Measurements from ENCODE around the gene DDX42.
"Not testable (repeated sequence)": the region's sequence is repeated elsewhere in the genome, so short reads cannot be mapped to it uniquely, and the experiment has no call there.

The DDX42 gene

DNA sequence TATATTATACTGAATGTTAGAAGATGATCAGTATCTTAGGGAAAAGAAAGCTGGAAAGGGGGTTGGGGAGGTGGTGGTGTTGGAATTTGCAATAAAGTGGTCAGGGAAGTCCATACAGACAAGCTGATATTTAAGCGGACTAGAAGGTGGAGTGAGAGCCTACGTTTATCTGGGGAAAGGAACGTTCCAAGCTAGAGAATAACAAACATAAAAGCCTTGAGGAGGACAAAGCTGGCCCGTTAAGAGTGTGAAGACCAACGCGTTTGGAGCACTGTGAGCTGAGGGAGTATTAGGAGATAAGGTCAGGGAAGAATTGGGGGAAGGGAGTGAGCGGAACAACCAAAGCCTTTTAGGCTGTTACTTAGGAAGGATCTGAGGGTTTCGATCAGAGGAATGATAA, 1.4 kb downstream of the DDX42 start:
- no peak for DNase-seq (ENCODE audit: low read depth)

DNA sequence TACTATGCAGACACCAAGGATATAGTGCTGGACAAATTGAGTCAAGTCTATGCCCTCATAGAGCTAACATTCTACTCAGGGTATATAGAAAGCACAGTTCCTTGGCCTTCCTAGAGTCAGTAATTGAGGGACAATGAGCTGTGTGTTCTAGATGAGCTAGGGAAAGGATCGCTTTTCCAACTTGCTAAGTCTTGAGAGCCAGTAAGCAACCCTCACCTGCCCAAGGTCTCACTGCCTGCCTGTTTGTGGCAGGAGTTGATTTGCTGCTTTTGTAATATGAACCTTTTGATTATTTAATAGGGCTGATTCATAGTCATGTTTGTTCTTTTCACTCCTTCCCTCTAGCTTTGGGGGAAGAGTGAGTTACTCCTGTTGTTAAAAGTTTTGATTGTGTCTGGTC, 6.5 kb downstream of the DDX42 start:
- no peak for DNase-seq (ENCODE audit: low read depth)

- DNase-seq (ENCODE audit: low read depth): no peak
Observed at GRCh38 chr17:63780928-63781327, 7.0 kb downstream of the DDX42 start.

GRCh38 chr17:63783522-63783921, 9.6 kb downstream of the DDX42 start:
- no peak for DNase-seq (ENCODE audit: low read depth)

DNA sequence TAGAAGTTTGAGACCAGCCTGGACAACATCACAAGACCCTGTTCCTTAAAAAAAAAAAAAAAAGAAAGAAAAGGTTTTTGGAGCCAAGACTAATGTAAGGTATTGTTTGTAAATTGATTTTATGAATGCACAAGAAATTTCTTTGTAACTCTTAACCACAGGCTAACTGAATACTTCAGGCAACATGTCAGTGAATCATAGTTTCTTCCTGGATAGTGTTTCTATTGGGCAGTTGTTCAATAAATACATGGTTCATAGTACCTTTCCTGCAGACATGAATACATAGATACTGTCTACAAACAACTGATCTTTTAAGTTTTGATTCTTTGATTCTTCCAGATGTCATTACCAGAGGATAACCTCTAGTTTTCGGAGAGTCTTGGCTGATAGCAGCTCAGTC, 11.6 kb downstream of the DDX42 start:
- DNase-seq (ENCODE audit: low read depth): peak; percentile 22

DNA sequence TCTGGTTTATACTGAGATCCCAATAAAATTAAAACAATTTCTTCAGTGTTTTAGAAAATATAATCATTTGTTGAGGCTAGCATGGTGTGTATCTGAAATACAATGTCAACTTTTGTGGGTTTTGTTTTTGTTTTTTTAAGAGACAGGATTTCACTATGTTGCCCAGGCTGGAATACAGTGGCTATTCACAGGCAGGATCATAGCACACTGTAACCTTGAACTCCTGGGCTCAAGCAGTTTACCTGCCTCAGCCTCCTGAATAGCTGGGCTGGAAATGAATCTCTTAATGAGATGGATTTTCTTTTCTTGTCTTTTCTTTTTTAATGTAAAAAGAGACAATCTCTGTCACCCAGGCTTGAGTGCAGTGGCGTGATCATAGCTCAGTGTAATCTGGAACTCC, 12.1 kb downstream of the DDX42 start:
- DNase-seq (ENCODE audit: low read depth): no peak

- DNase-seq (ENCODE audit: low read depth): no peak
Observed at GRCh38 chr17:63786971-63787711, 13.2 kb downstream of the DDX42 start.

- no peak for DNase-seq (ENCODE audit: low read depth)
Observed at GRCh38 chr17:63790057-63790456, 16.1 kb downstream of the DDX42 start.

- DNase-seq (ENCODE audit: low read depth): no peak
Observed at GRCh38 chr17:63792055-63792729, 18.2 kb downstream of the DDX42 start.

- DNase-seq (ENCODE audit: low read depth): not testable (repeated sequence)
Observed at GRCh38 chr17:63796375-63796774, 22.4 kb downstream of the DDX42 start.

GRCh38 chr17:63798572-63799106, 24.7 kb downstream of the DDX42 start:
- DNase-seq (ENCODE audit: low read depth): no peak

- DNase-seq (ENCODE audit: low read depth): no peak
Observed at GRCh38 chr17:63800783-63801182, 26.8 kb downstream of the DDX42 start.

DNA sequence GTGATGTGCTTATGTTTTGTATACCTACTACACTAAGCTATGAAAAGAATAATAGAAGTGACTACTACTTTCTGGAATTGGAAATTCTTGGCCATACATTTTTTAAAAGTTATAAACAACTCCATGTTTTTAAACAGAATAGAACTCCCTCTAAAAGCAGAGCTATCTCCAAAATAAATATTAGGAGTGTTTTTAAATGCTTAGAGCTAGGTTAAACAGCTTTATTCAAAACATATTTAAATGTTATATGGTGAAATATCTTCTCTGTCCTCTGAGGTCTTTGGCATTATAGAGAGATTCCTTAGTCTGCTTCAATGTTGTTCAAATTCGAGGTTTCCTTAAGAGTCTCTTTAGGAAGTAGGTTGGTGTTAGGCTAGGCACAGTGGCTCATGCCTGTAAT, 30.4 kb downstream of the DDX42 start:
- no peak for DNase-seq (ENCODE audit: low read depth)

- DNase-seq (ENCODE audit: low read depth): no peak
Observed at GRCh38 chr17:63805591-63805990, 31.6 kb downstream of the DDX42 start.

- DNase-seq (ENCODE audit: low read depth): no peak
Observed at GRCh38 chr17:63809970-63810369, 36.0 kb downstream of the DDX42 start.

GRCh38 chr17:63816123-63816522, 42.2 kb downstream of the DDX42 start:
- no peak for DNase-seq (ENCODE audit: low read depth)

DNA sequence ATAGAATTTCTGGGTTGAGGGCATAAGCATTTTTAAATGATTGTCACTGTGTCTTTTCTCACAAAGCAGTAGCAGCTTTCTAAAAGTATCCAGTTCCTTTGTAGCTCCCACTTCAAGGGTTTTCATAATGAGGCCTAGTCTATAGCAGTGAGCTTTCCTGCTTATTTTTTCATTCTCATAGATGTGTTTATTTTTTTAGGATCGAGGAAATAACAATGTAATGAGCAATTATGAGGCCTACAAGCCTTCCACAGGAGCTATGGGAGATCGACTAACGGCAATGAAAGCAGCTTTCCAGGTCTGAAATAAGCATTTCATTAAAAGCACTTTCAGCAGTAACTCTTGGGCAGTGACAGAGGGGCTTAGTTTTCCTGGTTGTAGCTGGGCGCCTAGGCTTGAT, 42.7 kb downstream of the DDX42 start:
- DNase-seq (ENCODE audit: low read depth): no peak

- no peak for DNase-seq (ENCODE audit: low read depth)
Observed at GRCh38 chr17:63817736-63818385, 43.9 kb downstream of the DDX42 start.

GRCh38 chr17:63819131-63819530, 45.2 kb downstream of the DDX42 start:
- no peak for DNase-seq (ENCODE audit: low read depth)

GRCh38 chr17:63819585-63820537, 45.9 kb downstream of the DDX42 start:
- DNase-seq (ENCODE audit: low read depth): no peak

DNA sequence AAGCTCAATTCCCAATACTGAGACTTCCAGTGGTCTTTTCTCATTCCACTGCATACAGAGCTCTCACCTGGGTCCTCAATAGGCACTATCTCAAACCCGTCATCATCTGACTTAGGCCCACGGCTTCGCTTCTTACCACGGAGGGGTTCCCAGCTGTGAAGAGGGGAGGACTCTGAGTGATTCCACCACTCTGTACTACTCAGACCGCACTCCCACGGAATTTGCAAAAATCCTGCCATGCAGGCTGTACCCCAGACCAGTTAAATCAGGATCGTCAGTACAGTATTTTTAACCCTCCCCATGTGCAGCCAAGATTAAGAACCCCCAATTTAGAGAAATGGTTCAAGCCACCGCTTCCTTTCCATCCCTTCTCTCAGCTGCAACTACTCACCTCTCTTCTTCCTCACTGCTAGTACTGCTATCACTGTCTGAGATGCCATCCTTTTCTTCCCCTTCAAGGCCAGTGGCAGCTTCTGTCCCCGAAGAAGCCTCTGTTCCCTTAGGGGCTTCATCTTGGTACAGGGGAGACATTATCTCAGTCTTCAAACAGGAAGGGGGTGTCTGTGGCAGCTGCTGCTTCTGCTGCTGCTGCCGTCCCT, 47.1 kb downstream of the DDX42 start:
- DNase-seq (ENCODE audit: low read depth): no peak
